ENCODE results near the gene KIAA0040.

Gene KIAA0040

DNA sequence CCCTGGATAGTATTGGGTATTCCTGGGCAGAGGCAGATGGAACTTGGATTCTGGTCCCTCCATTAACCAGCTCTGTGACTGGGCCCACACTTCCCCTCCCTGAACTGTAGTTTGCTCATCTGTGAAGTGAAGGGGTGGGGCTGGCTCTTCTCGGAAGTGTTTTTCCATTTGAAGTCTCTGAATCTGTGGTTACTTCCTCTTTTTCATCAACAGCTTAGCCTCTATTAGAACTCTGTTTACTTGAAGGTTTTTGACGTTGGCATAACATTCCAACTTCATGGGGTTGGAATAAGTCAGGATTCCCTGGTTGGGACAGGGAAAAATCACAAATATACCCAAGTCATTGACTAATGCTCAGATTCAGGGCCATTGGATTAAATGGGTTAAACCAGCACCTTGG lies 3.6 kb downstream of the KIAA0040 start:
- H3K4me3 ChIP-seq (ENCODE audit: low read length): peak overlapping the region; percentile 51; the same call in 1 of the 2 replicates
- TF ChIP-seq ZNF274 (IDR thresholded peaks at IDR 0.05; ENCODE audit: low read depth, low read length): no peak

DNA sequence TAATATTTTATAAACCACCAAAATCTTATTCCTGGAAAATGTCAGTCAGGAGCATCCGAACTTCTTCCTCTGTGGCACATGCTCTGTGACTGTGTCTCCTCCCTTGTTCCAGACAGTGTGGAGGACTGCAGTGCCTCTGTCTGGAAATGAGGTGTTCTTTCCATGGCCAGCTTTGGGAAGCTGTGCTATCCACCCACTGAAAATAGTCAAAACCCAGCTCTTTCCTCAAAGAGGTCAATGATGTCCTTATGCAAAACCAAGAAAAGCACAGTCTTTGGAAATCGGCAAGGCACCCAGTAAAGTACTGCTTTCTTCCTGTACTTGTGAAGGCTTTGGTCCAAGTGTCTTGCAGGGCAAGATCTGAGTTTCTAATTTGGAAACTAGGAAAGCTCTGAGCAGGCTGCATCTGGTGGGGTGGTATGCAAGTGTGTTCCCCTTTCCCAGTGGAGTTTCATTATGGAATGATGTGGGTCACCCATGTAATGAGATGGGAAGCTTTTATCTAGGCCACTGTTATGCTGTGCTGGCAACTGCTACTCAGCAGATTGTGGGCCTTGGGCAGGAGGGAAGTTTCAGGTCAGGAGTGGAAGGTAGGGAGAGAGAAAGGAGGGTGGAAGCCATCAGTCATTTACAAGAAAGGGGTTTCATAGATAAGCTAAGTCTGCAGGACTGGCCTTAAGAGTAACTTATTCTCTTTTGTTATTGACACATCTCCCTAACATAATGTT lies 6.0 kb downstream of the KIAA0040 start:
- TF ChIP-seq ZNF274 (IDR thresholded peaks at IDR 0.05; ENCODE audit: low read depth, low read length): no peak
- H3K4me3 ChIP-seq (ENCODE audit: low read length): no peak overlapping the region

DNA sequence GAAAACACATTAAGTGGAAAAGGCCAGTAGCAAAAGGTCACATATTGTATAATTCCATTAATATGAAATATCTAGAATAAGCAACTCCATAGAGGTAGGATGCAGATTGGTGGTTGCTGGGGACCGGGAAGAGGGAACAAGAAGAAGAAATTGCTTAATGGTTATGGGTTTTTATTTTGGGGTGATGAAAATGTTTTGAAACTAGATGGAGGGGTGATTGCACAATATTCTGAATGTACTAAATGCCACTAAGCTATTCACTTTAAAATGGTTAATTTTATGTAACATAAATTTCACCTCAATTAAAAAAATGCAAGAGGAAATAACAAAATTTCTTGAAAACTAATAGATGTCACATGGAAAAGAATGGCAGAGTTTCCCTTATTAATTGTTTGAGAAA lies 6.7 kb downstream of the KIAA0040 start:
- no peak for TF ChIP-seq ZNF274 (IDR thresholded peaks at IDR 0.05; ENCODE audit: low read depth, low read length)
- H3K4me3 ChIP-seq (ENCODE audit: low read length): no peak overlapping the region

DNA sequence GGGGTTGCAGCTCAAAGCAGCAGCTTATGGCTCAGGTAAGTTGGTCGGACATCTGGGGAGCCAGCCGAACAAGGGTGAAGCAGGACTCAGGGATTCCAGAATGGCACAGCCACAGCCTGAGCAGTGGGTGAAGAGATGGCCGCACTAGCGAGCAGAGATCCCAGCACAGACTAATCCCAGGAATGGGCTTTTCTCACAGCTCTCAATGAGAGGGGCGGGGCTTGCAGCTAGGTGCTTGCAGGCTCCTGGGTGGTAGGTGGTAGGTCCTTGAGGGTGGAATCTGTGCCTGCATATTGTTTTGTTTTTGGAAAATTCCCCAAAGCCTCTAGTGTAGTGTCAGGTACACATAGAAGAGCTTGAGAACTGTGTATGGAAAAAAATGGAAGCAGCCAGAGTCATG lies 9.0 kb downstream of the KIAA0040 start:
- H3K4me3 ChIP-seq (ENCODE audit: low read length): no peak overlapping the region
- TF ChIP-seq ZNF274 (IDR thresholded peaks at IDR 0.05; ENCODE audit: low read depth, low read length): no peak

DNA sequence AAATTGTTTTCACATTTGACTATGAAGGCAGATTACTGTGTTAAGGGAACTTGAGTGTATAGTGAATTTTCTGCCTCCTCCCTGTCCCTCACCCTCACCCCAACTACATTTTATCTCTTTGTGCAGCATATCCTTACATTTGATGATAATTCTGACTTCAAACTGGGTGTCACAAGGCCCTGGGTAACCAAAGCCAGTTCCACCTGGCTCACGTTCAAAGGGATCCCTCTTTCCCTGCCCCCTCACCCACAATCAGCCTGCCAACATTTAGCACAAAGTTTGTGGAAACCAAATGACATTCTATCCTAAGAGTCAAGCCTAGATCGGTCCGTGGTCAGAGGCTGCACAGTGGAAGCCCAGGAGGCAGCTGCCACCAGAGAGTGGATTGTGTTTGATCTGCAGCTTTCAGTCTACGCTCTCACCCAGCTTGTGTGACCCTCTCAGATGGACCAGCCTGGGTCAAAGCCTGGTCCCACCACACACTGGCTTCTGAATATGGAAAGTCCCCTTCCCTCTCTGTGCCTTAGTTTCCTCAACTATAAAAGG lies 10.3 kb downstream of the KIAA0040 start:
- no peak overlapping the region for H3K4me3 ChIP-seq (ENCODE audit: low read length)
- no peak for TF ChIP-seq ZNF274 (IDR thresholded peaks at IDR 0.05; ENCODE audit: low read depth, low read length)

DNA sequence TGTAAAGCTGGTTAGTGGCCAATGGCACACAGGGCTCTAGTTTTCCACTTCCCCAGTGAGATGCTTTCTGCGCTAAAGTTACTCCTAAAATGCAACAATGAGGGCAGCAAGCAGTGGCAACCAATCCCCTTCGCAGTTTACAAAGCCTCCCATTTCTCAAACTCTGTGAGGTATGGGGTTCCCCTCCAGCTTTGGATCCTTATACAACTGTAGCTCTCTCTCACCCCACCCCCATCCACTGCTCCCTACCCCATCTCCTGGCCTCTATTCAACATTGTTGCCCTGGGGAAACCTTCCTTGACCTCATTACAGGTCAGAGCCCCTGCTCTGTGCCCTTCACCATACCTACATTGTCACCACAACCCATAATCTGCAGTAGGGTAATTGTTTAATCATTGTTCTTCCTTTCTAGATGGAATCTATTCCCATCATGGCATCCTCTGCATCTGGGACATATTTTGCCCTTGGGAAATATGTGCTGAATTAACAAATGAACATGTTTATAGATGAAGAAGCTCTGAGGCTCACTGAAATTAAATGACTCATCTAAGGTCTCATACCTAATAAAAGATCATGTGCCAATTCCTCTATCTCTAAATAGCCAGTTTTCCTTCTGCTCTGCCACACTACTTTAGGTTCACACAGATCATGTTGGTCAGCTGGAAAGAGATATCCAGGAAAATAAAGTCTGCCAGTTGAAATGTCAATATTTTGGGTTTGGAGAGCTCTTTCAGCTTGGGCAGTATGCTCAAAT lies 12.6 kb downstream of the KIAA0040 start:
- TF ChIP-seq ZNF274 (IDR thresholded peaks at IDR 0.05; ENCODE audit: low read depth, low read length): no peak
- no peak overlapping the region for H3K4me3 ChIP-seq (ENCODE audit: low read length)

DNA sequence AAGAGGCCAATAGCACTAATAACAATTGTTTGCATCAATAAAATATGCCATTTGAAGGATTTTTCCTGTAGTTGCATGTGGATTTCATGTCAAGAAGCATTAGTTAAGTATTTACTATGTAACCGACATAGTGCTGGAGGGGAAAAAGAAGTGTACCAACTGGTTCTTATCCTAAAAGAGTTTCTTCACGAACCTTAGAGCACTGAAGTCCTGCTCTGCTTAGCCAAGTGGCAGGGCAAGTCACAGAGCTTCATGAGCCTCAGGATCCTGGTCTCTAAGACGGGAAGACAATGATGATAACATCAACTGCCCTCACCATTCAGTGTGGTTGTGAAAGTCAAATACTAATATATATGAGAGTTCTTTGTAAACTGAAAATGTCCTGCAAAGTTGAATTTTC lies 14.1 kb downstream of the KIAA0040 start:
- TF ChIP-seq ZNF274 (IDR thresholded peaks at IDR 0.05; ENCODE audit: low read depth, low read length): no peak
- H3K4me3 ChIP-seq (ENCODE audit: low read length): no peak overlapping the region

DNA sequence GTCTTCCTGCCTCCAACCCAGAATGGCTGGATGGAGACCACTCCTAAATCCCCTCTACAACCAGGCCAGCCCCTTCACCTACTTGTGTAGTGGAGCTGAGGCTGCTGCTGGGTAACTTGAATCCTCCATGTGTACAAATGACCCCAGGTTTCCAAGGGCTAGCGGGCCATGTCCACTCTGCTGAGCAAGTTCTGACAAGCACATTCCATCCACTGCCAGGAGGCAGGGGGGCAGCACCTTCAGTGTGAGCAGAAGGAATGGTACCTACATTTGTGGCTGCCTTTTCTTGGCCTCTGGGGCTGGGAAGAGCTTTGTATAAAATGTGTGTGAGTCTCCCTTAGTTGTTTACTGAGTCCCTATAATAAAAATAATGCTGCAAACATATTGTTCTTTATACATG lies 14.5 kb downstream of the KIAA0040 start:
- no peak overlapping the region for H3K4me3 ChIP-seq (ENCODE audit: low read length)
- no peak for TF ChIP-seq ZNF274 (IDR thresholded peaks at IDR 0.05; ENCODE audit: low read depth, low read length)

DNA sequence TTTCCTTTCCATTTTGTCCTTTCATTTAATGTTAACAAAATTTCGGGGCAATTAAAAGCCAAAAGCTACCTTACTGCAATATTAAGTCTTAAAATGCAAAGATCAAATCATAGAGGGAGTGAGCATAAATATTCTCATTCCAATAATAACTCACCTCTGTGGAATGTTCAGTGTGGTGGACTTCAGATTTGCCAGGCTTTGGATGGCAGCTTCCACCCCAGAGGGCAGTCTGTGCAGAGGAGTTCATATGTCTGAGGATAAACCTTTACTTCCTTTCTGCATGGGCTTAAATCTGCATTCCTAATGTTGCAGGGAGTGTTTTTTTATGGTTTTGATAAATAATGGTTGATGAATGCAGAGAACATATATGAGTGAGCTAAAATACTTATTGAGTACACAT lies 16.3 kb downstream of the KIAA0040 start:
- TF ChIP-seq ZNF274 (IDR thresholded peaks at IDR 0.05; ENCODE audit: low read depth, low read length): no peak
- no peak overlapping the region for H3K4me3 ChIP-seq (ENCODE audit: low read length)

DNA sequence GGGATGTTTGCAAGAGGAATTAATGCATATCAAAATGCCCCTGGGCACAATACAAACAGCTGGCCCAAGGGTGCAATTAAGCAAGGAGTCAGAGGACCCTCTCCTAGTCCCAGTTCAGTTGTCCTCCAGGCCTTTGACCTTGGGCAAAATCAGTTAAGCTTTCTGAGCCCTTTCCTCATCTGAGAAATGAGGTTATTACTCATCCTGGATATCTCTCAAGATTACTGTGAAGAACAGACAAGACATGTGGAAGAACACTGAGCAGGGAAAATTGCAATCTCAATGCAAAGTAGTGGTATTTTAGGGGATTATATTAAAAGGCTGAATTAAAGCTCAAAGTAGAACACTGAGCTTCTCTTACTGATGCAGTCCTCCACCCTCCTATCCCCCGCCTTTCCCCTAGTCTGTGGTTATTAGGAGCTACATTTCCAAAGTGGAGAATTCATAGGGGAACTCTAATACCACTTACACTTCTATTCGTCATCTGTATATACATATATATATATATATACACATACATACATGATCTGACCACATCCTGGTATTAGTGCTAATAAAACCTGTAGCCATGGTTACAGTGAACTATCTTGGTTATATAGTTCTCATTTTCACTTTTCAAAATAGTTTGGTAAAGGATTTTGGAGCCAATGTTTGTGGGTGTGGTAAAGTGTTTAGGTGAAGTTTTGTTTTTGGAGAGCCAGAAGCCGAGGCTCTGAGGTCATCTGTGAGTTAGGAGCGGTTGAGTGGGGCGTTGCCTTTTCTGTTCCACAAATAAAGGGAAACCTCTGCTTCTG lies 18.1 kb downstream of the KIAA0040 start:
- no peak for TF ChIP-seq ZNF274 (IDR thresholded peaks at IDR 0.05; ENCODE audit: low read depth, low read length)
- peak overlapping the region; percentile 22; the same call in 1 of the 2 replicates for H3K4me3 ChIP-seq (ENCODE audit: low read length)

DNA sequence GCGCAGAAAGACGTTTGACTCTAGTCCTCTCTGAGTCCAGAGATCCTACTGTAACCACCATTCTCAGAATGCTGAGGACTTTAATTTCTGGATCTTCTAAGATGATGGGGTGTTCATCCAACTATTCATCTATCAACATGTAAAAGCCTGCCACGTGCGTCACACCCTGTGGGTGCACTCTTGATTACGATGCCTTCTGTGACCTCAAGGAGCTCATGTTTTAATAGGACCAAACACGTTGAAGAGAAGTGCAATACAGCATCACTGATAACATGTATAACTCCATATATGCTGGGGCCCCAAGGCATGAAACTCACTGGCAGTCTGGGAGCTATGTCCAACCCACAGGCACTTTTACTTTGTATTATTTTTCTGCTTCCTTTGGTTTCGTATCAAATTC lies 19.0 kb downstream of the KIAA0040 start:
- no peak overlapping the region for H3K4me3 ChIP-seq (ENCODE audit: low read length)
- no peak for TF ChIP-seq ZNF274 (IDR thresholded peaks at IDR 0.05; ENCODE audit: low read depth, low read length)

DNA sequence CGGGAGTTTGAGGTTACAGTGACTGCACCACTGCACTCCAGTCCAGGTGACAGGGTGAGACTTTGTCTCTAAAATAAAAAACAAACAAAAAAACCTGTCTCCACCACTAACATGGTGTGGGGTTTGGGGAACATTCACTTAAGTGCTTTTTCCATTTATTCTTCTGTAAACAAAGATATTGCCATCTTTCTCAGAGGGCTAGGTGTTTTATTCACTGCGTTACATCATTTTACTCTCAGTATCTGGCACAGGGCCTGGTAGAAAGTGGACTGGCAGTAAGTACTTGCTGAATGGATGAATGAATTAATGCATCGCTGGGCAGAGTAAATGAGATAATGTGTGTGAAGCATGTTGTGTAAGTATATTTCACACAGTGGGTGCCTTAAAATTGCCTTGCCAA lies 20.1 kb downstream of the KIAA0040 start:
- no peak overlapping the region for H3K4me3 ChIP-seq (ENCODE audit: low read length)
- TF ChIP-seq ZNF274 (IDR thresholded peaks at IDR 0.05; ENCODE audit: low read depth, low read length): no peak

DNA sequence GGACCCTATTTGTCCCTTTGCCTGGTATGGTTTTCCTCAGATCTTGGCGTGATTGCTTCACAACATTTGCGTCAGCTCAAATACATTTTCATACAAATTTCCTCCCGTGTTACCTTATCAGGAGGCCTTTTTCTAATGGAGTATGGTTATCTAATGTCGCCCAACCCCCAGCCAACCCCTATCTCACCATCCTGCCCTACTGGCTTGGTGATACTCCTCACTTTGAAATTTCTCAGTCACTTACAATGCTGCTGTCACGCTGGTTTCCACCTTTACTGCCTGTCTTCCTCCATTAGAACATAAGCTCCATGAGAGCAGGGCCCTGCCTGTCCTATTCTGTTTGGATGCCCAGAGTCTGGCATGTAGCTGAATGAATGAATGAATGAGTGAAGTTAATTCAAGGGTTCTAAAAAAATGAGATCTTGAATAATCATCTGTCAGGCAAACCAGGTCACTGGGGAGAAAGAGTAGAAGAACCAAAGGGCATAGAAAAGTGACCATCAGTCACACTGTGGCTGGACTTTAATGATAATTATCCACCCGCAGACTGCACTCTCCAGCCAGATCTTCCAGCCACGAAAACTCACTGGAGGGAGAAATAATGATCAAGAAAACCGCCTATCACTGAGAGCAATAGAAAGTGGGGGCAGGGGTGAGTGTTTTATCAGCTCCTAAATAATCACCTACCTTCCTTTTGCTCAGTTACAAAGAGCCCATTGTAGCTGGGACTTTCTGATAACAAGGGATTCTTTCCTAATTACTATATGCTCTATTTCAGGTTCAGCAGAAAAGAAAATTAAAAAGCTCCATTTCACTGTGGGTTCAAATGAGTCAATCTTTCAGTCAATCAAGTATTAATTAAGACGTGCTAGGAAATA lies 21.3 kb downstream of the KIAA0040 start:
- no peak overlapping the region for H3K4me3 ChIP-seq (ENCODE audit: low read length)

More for the DNA sequence above, 21.3 kb downstream of the KIAA0040 start:
- TF ChIP-seq ZNF274 (IDR thresholded peaks at IDR 0.05; ENCODE audit: low read depth, low read length): no peak

All from GM08714 (cell line).